HCT116 (cell line): ENCODE measurements around the gene SDF2. TPM values are rescaled to one million over a fixed set of nuclear protein-coding genes. Genes with fewer than 3 reads are reported as not detected.

Source experiments
- ATAC-seq: fragments of 200-7000 bp; cut with Tn5 transposase; 2 replicates; pipeline ENCODE4 v1.9.1; 2020; ENCODE audit warnings: mild to moderate bottlenecking, moderate library complexity
- BruUV-seq: library from RNA; stranded (reverse); fragments of 400-500 nt; replicated peaks from 2 replicates; lab custom pipeline; 2021; lab: Mats Ljungman, UMichigan
- CTCF ChIA-PET: fragments of 300-600 bp; sonication (Branson Sonifier 250); formaldehyde crosslinking; loops from one replicate; lab custom pipeline; 2021; ENCODE audit warnings: antibody characterized with exemption; lab: Charles Lee
- POLR2A ChIA-PET: fragments of 300-600, 350-600 bp; sonication (Branson Sonifier 250); formaldehyde crosslinking; loops from one replicate; lab custom pipeline; 2021; ENCODE audit warnings: antibody characterized with exemption; lab: Charles Lee
- RAD21 ChIA-PET, 2 experiments: fragments of 300-600 bp; sonication (Branson Sonifier 250); formaldehyde crosslinking; loops; one replicate each; lab custom pipeline; 2023; ENCODE audit warnings: low total read pairs in 2 of 2; ENCODE audit not compliant: uncharacterized antibody in 2 of 2, unreplicated experiment in 2 of 2, low non-redundant PET in 1 of 2; lab: Charles Lee
- DNase-seq: peaks from one replicate; pipeline ENCODE4 v3.0.0-alpha.2; 2010; ENCODE audit warnings: low read depth, low spot score
- H2AFZ ChIP-seq: fragments of 200-600 bp; shearing (Covaris generic), sonication (generic); 2 replicates; pipeline ENCODE4 v1.6.1; 2017; ENCODE audit warnings: low read depth, mixed run types, mixed read lengths, antibody characterized with exemption, low read length; ENCODE audit not compliant: poor library complexity, severe bottlenecking
- H3K27ac ChIP-seq: 2 replicates; pipeline ENCODE4 v1.5.1; 2012; ENCODE audit warnings: low read depth, low read length
- H3K27me3 ChIP-seq: fragments of 200-600 bp; sonication (generic); 2 replicates; pipeline ENCODE4 v1.6.1; 2016; ENCODE audit warnings: mixed run types, low read length, mixed read lengths; ENCODE audit not compliant: insufficient read depth
- H3K36me3 ChIP-seq, 2 experiments: fragments of 200-500 bp in 1 of 2; fragments of 200-600 bp in 1 of 2; sonication (Bioruptor generic) in 1 of 2; sonication (generic) in 1 of 2; 2 replicates each; pipeline versions ENCODE4 v1.5.1 to v1.6.1; 2014 to 2016; ENCODE audit warnings: low read length in 2 of 2, inconsistent platforms in 1 of 2, mixed read lengths in 1 of 2, mixed run types in 1 of 2; ENCODE audit not compliant: insufficient read depth in 2 of 2, control insufficient read depth in 1 of 2
- H3K4me1 ChIP-seq, 2 experiments: fragments of 200-600 bp in 1 of 2; sonication (generic) in 1 of 2; 2 replicates each; pipeline versions ENCODE4 v1.5.1 to v1.6.1; 2012 to 2017; ENCODE audit warnings: low read length in 2 of 2, inconsistent platforms in 1 of 2, mild to moderate bottlenecking in 1 of 2, mixed read lengths in 1 of 2, mixed run types in 1 of 2, moderate library complexity in 1 of 2; ENCODE audit not compliant: insufficient read depth in 2 of 2, control insufficient read depth in 1 of 2
- H3K4me2 ChIP-seq: fragments of 200-600 bp; sonication (generic); 2 replicates; pipeline ENCODE4 v1.6.1; 2017; ENCODE audit warnings: mixed run types, low read length, mixed read lengths
- H3K4me3 ChIP-seq, 2 experiments: fragments of 200-600 bp in 1 of 2; sonication (generic) in 1 of 2; replicated peaks in 1 of 2; 2 replicates each; pipeline ENCODE4 v1.5.1; 2011 to 2016; ENCODE audit warnings: low read length in 2 of 2, control low read depth in 1 of 2, low read depth in 1 of 2, mild to moderate bottlenecking in 1 of 2, mixed read lengths in 1 of 2, mixed run types in 1 of 2
- H3K79me2 ChIP-seq: fragments of 200-600 bp; sonication (generic); 2 replicates; pipeline ENCODE4 v1.6.1; 2017; ENCODE audit warnings: mild to moderate bottlenecking, mixed run types, low read length, moderate library complexity, mixed read lengths; ENCODE audit not compliant: insufficient read depth
- H3K9ac ChIP-seq: fragments of 200-600 bp; sonication (generic); 2 replicates; pipeline ENCODE4 v1.6.1; 2016; ENCODE audit warnings: low read length, mixed read lengths
- H3K9me2 ChIP-seq: fragments of 200-600 bp; sonication (generic), shearing (Covaris generic); 2 replicates; pipeline ENCODE4 v1.6.1; 2017; ENCODE audit warnings: mixed run types, mild to moderate bottlenecking, moderate library complexity; ENCODE audit not compliant: insufficient read depth
- H3K9me3 ChIP-seq, 2 experiments: fragments of 200-500 bp in 1 of 2; fragments of 200-600 bp in 1 of 2; sonication (Bioruptor generic) in 1 of 2; sonication (generic) in 1 of 2; 2 replicates each; pipeline ENCODE4 v1.6.1; 2014 to 2017; ENCODE audit warnings: low read length in 2 of 2, mixed read lengths in 2 of 2, inconsistent platforms in 1 of 2, low read depth in 1 of 2, mild to moderate bottlenecking in 1 of 2, mixed run types in 1 of 2, moderate library complexity in 1 of 2; ENCODE audit not compliant: control insufficient read depth in 1 of 2, insufficient read depth in 1 of 2
- H4K20me1 ChIP-seq: fragments of 200-600 bp; sonication (generic), shearing (Covaris generic); 2 replicates; pipeline ENCODE4 v1.6.1; 2017; ENCODE audit warnings: mixed run types, mild to moderate bottlenecking, moderate library complexity; ENCODE audit not compliant: insufficient read depth
- ATF3 ChIP-seq: IDR thresholded peaks from 2 replicates; pipeline ENCODE4 v1.6.1; 2012
- CBX3 ChIP-seq: IDR thresholded peaks from 2 replicates; pipeline ENCODE4 v1.6.1; 2012; ENCODE audit warnings: low read depth
- CTCF ChIP-seq, 3 experiments: fragments of 200-600 bp in 1 of 3; sonication (generic) in 1 of 3; IDR thresholded peaks in 2 of 3; conservative IDR thresholded peaks in 1 of 3; 2 replicates each; pipeline ENCODE4 v1.5.1; 2012 to 2017; ENCODE audit warnings: low read depth in 2 of 3, low read length in 2 of 3, antibody characterized with exemption in 1 of 3, borderline replicate concordance in 1 of 3, control low read depth in 1 of 3, mild to moderate bottlenecking in 1 of 3, mixed read lengths in 1 of 3, mixed run types in 1 of 3, moderate library complexity in 1 of 3; ENCODE audit not compliant: insufficient read depth in 1 of 3
- EGR1 ChIP-seq: IDR thresholded peaks from 2 replicates; pipeline ENCODE4 v1.6.1; 2012; ENCODE audit warnings: low read depth
- EZH2phosphoT487 ChIP-seq: fragments of 200-600 bp; IDR thresholded peaks from 2 replicates; pipeline ENCODE4 v1.6.1; 2018; ENCODE audit warnings: antibody characterized with exemption, borderline replicate concordance
- FOSL1 ChIP-seq: IDR thresholded peaks from 2 replicates; pipeline ENCODE4 v1.6.1; 2012; ENCODE audit warnings: low read depth
- POLR2A ChIP-seq: IDR thresholded peaks from 2 replicates; pipeline ENCODE4 v1.7.0; 2011; ENCODE audit warnings: borderline replicate concordance; ENCODE audit not compliant: insufficient read depth, insufficient read length; ENCODE audit errors: extremely low read depth
- POLR2AphosphoS5 ChIP-seq: IDR thresholded peaks from 2 replicates; pipeline ENCODE4 v1.6.1; 2011; ENCODE audit warnings: mild to moderate bottlenecking, low read depth, low read length, moderate library complexity
- RAD21 ChIP-seq: IDR thresholded peaks from 2 replicates; pipeline ENCODE4 v1.6.1; 2012; ENCODE audit warnings: low read depth, mild to moderate bottlenecking
- SRF ChIP-seq: IDR thresholded peaks from 2 replicates; pipeline ENCODE4 v1.6.1; 2012; ENCODE audit warnings: low read depth
- TCF7L2 ChIP-seq: IDR thresholded peaks from 2 replicates; pipeline ENCODE4 v1.7.0; 2011; ENCODE audit warnings: borderline replicate concordance, inconsistent platforms; ENCODE audit not compliant: insufficient read depth, insufficient read length; ENCODE audit errors: extremely low read depth
- YY1 ChIP-seq: IDR thresholded peaks from 2 replicates; pipeline ENCODE4 v1.6.1; 2011; ENCODE audit warnings: low read length, low read depth, moderate library complexity, mild to moderate bottlenecking; ENCODE audit not compliant: insufficient replicate concordance; ENCODE audit errors: extremely low read depth
- ZFX ChIP-seq: fragments of 450-650 bp; IDR thresholded peaks from 2 replicates; pipeline ENCODE4 v1.6.1; 2017
- ZNF274 ChIP-seq: fragments of 200-500 bp; sonication (Bioruptor generic); IDR thresholded peaks from 2 replicates; pipeline ENCODE4 v1.6.1; 2014; ENCODE audit warnings: mild to moderate bottlenecking, low read depth, low read length, inconsistent platforms
- intact Hi-C: fragments of 100-400 bp; cut with micrococcal nuclease; formaldehyde crosslinking; loops from 2 replicates; pipeline ENCODE4 v1.10.0; 2022
- total RNA-seq: library from RNA; stranded (reverse); gene quantifications from one replicate; pipeline ENCODE4 v1.2.1, GENCODE V29; 2021; ENCODE audit not compliant: unreplicated experiment

Gene SDF2
- total RNA-seq, 1 experiment from 2014 or later, result 41.3 TPM

GRCh38 chr17:28618464-28618863 is 43.2 kb downstream of the SDF2 start:
- intact Hi-C loops, result no loop called here
- CTCF ChIA-PET, result interaction anchor here (1.0 kb wide), 1 partner anchor 9 kb away, joined by 3 read pairs; no protein-coding TSS in a partner anchor
- RAD21 ChIA-PET, result no interaction called here
- POLR2A ChIA-PET, result interaction anchor here (1.3 kb wide), 1 partner anchor 9 kb away, joined by 4 read pairs; no protein-coding TSS in a partner anchor
- no peak overlapping the region for H2AFZ ChIP-seq
- H3K36me3 ChIP-seq, result peaks cover 78 to 86% of the 10 kb centered on the region in 2 experiments
- no peak overlapping the region for H3K9ac ChIP-seq
- H3K9me2 ChIP-seq, result no peaks in the 10 kb centered on the region
- H3K9me3 ChIP-seq, result no peaks in the 10 kb centered on the region
- H3K27ac ChIP-seq, result no peak overlapping the region
- ATAC-seq, result no peak
- no peak for DNase-seq
- no peak for TF ChIP-seq FOSL1
- no peak for TF ChIP-seq TCF7L2
- TF ChIP-seq CBX3, result no peak
- TF ChIP-seq ATF3, result no peak
- no peak for TF ChIP-seq RAD21
- no peak for TF ChIP-seq ZNF274
- no peak for TF ChIP-seq YY1
- no peak for TF ChIP-seq EGR1
- TF ChIP-seq CTCF (IDR thresholded peaks at IDR 0.05 in 2 of 3, conservative IDR thresholded peaks at IDR 0.05 in 1 of 3; ENCODE audit: borderline replicate concordance in 1 of 3, insufficient read depth in 1 of 3, low read depth in 2 of 3, low read length in 2 of 3), result no peak
- TF ChIP-seq POLR2A, result no peak
- TF ChIP-seq EZH2phosphoT487, result no peak
- no peak for TF ChIP-seq SRF
- TF ChIP-seq ZFX, result no peak
- TF ChIP-seq POLR2AphosphoS5, result no peak
- no peak overlapping the region for H3K4me2 ChIP-seq
- H4K20me1 ChIP-seq, result no peaks in the 10 kb centered on the region
- no peaks in the 10 kb centered on the region for H3K79me2 ChIP-seq
- no peaks in the 10 kb centered on the region for H3K27me3 ChIP-seq
- BruUV-seq, result no TSS peak
- no peak overlapping the region for H3K4me3 ChIP-seq
- no peaks in the 10 kb centered on the region for H3K4me1 ChIP-seq
